Measurements from ENCODE around the gene UCHL5.
"Not testable (repeated sequence)": the region's sequence is repeated elsewhere in the genome, so short reads cannot be mapped to it uniquely, and the experiment has no call there.

The UCHL5 gene

DNA sequence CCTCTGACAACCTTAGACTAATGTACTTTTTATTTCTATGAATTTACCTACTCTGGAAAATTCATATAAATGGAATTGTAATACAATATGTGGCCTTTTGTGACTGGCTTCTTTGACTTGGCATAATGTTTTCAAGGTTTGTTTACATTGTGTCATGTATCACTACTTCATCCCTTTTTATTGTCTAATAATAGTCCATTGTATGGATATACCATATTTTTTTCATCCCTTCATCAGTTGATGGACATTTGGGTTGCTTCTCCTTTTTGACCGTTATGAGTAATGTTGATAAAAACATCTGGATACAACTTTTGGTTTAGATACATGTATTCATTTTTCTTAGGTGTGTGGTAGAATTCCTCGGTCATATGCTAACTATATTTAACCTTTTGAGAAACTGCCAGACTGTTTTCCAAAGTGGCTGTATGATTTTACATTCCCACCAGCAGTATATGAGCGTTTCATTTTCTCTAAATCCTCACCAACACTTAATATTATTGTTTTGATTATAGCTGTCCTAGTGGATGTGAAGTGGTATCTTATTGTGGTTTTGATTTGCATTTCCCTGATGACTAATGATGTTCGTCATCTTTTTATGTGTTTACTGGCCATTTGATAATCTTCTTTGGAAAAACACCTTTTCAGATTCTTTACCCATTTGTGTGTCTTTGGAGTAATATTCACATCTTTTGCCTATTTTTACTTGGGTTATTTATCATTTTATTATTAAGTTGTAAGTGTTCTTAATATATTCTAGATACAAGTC is 3.7 kb upstream of the UCHL5 start:
- DNase-seq (ENCODE audit: low read depth), result no peak

DNA sequence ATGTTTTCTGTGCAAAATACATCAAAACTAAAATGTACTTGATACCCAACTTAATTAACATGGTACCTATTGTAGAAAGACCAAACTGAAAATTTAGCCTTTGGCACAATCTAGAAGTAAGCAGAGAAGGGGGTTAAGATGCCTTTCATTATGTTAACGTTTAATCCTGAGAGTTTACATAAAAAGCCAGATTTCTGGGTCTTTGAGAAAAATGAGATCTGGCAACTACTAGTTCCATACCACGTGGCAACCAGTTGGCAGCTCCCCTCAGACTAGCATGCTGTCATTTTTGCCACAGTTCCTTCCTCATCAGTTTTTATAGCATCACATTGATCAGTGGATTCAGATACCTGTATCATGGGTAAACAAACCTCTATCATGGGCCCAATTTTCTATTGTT is 1.8 kb upstream of the UCHL5 start:
- DNase-seq (ENCODE audit: low read depth), result no peak

DNA sequence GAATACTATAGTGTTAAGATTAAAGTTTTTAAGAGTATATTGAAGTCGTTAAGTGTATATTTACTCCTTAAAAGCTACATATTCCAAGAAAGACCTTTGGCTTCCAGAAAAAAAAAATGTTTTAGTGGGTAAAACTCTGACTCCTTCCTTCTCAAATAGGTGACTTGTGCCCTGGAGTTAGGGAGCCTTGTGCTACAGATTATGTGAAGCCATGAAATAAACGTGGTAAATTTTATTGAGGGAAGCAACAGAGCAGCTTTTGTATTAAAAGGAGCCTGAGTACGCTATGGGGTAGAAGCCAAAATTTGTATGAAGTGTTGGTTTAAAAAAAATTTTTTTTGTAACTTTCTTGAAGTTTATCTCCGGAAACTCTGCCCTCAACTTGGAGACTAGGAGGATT is 1.2 kb upstream of the UCHL5 start:
- no peak for DNase-seq (ENCODE audit: low read depth)

DNA sequence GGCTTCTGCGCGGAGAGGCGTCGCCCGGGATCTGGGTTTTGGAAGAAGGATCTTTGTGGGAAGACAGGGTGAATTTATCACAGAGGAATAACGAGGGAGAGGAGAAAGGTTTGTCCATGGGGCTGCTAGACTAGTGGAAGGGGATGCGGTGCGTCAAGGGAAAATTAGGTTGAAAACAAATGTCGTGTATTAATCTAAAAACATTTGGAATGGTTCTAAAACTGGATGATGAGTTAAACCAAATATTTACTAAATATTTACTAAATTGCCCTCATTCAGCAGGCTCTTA is 899 bp upstream of the UCHL5 start:
- DNase-seq (ENCODE audit: low read depth), result no peak

DNA sequence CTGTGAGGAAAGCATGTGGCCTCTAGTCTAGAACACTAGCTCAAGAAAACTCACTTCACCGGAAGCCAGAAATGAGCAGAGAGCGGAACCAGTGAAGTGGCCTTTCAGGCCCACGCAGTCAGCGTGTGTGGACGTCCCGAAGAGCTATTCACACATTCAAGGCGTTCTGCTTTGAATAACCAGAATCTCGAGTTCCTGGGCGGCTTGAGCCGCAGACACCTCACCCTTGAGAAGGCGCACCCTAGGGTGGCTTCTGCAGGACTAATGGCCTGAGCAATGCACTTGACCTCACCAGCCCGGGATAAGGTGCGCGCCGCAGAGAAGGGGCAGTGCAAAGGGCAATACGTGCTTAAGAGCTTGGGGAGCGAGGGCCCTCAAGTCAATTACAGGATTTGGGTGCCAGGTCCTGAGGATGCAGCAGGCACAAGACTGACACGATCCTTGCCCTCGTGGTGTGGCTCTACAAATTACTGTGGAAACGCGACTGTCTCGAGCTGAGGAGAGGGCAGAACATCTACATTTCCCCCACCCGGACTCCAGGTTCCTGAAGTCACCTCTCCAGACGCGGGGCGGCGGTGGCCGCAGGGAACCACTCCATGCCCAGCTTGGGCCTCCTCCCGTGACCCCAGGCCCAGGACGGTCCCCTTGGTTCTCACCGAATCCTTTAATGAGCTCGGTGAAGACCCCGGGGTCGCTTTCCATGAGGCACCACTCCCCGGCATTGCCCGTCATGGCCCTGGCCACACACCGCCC is 455 bp downstream of the UCHL5 start:
- DNase-seq (ENCODE audit: low read depth), result peak; percentile 23

DNA sequence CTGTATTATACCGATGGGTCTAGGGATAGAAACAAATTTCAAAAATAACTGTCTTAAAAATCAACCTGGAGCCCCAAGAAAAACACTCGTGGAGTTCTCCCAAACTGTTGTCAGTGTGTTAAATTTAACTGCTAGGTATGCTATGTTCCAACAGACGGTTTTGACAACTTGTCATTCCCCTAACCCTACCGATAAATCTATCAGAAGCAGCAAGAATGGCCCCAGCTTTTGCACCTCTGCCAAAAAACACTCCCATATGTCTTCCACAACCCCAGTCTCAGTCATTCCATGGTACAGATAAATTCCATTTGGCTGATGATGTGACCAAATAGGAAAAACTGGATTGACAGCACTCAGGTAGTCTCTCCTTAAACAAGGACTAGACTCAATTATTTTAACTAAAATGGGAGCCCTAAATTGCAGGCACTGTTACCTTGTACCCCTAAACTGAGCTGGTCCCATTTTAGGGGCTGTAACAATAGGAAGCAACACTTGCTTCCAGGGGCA is 4.9 kb downstream of the UCHL5 start:
- DNase-seq (ENCODE audit: low read depth), result no peak

DNA sequence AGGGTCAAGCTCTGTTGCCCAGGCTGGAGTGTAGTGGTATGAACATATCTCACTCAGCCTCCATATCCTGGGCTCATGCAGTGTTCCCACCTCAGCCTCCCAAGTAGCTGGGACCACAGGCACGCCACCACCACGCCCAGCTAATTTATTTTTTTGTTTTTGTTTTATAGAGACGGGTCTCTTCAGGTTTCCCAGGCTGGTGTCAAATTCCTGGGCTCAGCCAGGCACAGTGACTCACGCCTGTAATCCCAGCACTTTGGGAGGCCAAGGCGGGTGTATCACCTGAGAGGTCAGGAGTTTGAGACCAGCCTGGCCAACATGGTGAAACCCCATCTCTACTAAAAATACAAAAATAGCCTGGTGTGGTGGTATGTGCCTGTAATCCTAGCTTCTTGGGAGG is 10.2 kb downstream of the UCHL5 start:
- DNase-seq (ENCODE audit: low read depth), result not testable (repeated sequence)

DNA sequence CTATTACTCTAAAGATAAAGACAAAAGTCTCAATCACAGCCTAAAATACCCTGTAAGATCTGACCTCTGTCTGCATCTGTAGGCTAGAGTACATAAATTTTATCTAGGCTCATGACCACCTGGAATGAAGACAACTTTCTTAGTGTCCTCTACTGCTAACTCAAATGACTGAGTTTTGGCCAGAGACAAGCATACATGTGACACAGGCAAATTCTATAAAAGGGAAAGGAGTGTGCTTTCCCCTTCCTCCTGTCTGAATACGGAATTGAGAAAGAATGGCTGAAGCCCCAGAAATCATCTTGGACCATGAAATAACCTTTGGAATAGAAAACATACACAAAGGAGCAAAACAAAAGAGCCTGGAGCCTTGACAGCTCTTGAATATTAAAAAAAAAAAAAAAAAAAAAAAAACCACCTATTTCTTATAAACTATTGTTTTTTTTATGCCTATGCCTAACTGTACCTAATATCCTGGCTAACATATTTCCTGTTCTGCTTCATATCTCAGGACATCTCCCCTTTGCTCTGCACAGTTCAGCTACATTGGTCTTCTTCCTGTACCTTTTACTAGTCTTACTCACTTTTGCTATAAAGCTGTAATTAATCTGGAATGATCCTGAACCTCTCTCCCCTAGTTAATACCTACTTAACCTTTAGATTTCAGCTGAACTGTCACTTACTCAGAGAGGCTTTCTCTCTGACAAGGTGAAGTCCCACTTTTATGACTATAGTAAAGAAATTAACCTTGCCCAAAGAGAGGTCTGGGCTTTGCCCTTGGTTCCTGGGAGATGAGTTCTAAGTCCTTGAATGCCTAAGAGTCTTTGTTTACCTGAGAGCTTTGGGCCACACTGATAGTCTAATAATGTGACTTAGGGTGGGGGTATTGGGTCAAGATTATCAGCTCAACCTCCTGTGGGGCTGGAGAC is 16.1 kb downstream of the UCHL5 start:
- no peak for DNase-seq (ENCODE audit: low read depth)

DNA sequence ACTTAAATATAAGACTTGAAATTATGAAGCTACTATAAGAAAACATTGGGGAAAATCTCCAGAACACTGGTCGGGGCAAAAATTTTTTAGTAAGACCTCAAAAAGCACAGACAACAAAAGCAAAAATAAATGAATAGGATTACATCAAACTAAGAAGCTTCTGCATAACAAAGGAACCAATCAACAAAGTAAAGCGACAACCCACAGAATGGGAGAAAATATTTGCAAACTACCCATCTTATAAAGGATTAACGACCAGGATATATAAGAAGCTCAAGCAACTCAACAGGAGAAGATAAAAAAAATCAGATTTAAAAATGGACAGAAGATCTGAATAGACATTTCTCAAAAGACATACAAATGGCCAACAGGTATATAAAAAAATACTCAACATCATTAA is 19.1 kb downstream of the UCHL5 start:
- no peak for DNase-seq (ENCODE audit: low read depth)

DNA sequence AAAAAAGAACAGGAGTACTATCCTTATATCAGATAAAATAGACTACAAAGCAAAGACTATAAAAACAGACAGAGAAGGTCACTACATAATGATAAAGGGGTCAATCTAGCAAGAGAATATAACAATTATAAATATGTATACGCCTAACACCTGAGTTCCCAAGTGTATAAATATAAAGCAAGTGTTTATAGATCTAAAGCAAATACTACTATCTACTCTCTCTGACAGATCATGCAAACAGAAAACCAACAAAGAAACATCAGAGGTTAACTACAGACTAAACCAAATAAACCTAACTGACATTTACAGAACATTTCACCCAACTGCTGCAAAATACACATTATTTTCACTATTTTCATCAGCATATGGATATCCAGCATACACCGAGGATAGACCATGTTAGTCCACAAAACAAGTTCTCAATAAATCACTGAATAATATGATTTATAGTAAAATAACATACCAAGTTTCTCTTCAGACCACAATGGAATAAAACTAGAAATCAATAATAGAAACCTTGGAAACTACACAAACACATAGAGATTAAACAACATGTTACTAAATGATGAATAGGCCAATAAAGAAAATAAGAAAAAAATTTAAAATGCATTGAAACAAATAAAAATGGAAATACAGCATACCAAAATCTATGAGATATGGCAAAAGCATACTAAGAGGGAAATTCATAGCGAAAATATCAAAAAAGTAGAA is 22.7 kb downstream of the UCHL5 start:
- no peak for DNase-seq (ENCODE audit: low read depth)

DNA sequence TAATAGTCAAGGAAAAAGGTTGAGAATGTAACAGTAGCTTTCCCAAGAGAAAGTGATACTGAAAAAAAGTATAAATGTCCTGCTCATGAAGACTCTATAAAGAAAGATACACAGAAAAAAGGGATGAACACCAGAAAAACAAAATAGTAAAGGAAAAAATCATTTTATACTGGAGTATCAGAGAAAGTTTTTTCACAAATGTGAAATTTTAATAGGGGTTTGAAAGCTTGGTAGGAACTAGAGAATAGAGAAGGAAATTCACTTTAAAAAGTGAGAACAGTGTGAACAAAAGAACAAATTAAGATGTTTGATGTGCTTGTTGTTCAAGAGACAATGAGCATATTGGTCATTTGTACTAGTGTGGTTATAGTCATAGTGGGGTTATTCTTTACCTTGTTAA is 25.6 kb downstream of the UCHL5 start:
- no peak for DNase-seq (ENCODE audit: low read depth)

DNA sequence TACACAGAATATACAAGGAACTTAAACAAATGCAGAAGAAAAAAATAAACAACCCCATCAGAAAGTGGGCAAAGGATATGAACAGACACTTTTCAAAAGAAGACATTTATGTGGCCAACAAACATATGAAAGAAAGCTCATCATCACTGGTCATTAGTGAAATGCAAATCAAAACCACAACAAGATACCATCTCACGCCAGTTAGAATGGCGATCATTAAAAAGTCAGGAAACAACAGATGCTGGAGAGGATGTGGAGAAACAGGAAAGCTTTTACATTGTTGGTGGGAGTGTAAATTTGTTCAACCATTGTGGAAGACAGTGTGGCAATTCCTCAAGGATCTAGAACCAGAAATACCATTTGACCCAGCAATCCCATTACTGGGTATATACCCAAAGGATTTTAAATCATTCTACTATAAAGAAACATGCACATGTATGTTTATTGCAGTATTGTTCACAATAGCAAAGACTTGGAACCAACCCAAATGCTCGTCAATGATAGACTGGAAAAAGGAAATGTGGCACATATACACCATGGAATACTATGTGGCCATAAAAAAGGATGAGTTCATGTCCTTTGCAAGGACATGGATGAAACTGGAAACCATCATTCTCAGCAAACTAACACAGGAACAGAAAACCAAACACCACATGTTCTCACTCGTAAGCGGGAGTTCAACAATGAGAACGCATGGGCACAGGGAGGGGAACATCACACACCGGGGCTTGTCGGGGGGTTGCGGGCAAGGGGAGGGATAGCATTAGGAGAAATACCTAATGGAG is 26.3 kb downstream of the UCHL5 start:
- DNase-seq (ENCODE audit: low read depth), result not testable (repeated sequence)

DNA sequence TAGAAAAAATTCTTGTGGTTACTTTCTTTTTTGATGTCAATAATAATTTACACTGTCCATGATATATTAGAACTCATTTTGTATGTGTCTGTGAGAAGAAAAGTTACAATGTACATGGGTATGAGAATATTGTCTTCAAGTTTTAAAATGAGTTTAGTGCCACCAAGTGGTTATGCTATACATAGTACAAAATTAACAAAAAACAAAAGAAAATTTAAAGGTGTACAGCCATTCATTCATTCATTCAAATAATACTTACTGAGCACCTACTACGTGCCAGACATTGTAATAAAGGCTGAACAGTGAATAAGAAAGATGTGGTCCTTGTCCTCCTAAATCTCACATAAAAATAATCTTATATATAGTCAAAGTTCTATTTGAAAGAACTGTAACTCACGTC is 27.7 kb downstream of the UCHL5 start:
- DNase-seq (ENCODE audit: low read depth), result no peak

DNA sequence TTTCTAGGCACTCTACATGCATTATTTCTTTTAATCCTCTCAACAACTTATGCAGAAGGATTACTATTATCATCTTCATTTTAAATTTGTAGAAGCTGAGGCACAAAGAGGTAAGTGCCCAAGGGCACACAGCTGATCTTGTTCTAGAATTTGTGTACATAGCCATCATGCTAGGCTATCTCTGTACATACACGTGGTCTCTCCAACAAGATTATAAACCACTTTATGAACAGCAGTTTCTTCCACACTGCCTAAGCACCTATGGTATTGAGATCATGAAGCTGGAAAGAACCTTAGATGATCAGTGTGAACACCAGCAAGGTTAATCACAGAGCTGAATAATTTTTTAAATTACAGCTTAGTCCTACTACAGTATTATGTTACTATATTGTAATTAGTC is 28.9 kb downstream of the UCHL5 start:
- no peak for DNase-seq (ENCODE audit: low read depth)

DNA sequence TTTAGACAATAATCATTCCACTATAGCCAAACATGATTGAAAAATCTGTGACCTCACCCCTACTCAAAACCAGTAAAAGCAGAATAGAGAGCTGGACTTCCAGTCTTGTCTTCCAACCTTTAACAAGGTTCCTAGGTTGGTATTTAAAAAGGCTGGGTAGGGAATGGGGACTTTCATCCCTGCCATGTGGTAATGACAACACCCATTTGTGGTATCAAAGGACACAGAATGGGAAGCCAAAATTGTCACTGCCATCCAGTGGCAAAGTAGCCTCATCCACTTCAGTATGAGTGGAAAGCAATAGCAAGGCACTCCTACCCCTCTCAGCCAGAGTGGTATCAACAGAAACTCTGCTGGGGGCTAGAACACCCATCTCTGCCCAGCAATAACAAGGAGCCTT is 33.9 kb downstream of the UCHL5 start:
- DNase-seq (ENCODE audit: low read depth), result no peak

DNA sequence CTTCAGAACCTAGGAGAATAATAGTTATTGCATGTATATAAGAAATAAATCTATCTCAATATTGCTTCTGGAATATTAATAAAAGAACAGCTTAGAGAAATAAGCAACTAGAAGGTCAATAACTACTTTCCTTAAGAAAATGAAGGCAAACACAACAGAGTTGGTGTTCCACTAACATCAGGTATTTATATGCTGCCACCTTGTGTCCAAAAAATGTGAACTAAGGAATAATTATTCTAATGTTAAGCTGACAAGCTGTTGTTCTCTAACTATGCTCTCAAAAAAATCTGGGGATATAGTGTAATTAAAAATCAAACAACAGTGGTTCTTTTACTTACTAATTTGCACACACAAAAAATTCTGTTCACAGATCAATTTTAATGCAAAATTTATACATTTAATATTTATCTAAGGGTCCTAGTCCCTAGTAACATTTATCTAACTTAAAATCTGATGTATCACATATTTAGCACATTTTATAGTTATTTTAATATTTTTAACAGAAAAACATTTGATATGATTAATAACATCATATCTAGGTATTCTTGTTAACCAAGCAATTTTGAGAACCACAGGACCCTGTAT is 39.6 kb downstream of the UCHL5 start:
- no peak for DNase-seq (ENCODE audit: low read depth)

DNA sequence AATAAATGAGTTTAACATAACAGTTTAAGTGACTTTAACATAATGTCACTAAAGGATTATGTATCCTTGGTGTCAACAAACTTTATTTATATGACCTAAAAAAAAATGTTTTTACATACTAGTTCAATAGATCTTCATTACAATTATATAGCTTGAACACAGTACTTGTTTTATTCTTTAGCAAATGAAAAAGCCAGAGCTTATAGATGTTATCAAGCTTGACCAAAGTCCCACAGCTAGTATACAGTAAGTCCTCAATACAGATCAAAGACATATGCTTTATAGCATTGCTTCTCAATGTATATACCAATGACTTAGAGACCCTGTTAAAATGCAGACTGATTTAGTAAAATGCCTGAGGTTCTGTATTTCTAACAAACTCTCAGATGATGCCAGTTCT is 42.4 kb downstream of the UCHL5 start:
- DNase-seq (ENCODE audit: low read depth), result no peak

DNA sequence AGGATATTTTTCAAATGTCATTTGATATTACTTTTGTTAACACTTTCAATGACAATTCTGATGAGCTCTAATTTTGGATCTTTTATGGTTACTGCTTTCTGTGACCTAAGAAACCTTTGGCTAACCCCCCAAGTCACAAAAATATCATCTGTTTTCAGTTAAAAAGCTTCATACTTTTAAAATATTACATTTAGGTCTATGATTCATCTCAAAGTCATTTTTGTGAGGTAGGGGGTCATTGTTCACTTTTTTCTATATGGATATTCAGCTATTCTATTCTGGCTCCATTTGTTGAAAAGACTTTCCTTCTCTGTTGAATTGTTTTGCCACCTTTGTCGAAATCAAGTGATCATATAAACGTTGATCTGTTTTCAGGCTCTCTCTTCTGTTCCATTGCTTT is 44.8 kb downstream of the UCHL5 start:
- DNase-seq (ENCODE audit: low read depth), result no peak

DNA sequence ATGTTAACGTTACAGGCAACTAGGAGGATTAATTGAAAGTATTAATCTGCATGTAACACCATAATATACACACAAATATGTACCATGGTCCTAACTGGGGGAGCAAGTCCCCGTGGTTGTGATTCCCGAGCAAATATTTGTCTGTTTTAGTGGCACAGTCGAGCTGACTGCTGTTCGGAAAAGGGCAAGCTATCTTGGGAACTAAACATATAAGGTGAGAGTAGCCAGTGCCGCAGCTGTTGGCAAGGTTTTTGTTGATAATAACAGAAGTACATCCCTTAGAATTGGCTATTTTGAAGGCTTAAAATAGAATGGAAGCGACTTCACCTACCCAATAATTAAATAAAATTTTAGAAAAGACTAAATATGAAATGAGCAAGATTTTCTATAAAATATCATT is 45.5 kb downstream of the UCHL5 start:
- DNase-seq (ENCODE audit: low read depth), result no peak

DNA sequence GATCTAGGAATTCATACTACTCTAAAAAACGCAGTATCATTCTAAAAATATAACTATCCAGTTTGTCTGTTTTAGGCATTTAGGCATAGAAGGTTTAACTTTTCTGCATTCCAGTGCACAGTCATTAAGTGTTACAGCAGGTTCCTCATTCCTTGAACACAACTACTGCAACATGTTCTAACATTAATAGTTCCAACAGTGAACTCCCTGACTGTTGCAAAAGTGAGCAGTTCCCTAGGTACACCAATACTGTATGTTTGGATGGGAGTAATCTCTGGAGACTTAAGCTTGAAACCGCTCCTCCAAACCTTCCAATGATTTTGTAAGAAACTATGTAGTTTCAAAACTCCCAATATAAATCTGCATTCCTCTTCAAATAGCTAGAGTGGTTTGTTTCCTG is 46.2 kb downstream of the UCHL5 start:
- no peak for DNase-seq (ENCODE audit: low read depth)

DNA sequence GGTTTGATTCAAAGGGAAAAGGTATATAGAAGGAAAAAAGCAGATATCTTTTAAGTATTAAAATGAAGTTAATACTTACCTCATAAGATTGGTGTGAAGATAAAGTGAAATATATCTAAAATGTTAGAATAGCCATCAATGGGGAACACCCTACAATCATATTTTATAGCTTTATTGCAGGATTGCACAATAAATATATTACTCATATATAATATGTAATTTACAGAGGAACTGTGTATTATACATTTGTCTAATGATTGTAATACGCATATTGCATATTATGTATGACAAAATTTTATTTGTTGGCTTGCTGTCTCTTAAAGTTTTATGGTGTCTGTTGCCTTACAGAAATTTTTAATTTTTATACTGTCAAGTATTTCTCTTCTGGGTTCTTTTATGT is 47.8 kb downstream of the UCHL5 start:
- no peak for DNase-seq (ENCODE audit: low read depth)

All from T-helper 22 cell (primary cell).